Lung (tissue), 12 donors: Measurements from ENCODE around the gene BTN3A1. TPM values are rescaled to one million over a fixed set of nuclear protein-coding genes. Genes with fewer than 3 reads are reported as not detected.

ENCODE experiments used
- ATAC-seq: fragments of 200-7000 bp; cut with Tn5 transposase; one replicate; pipeline ENCODE4 v1.9.1; 2020; ENCODE audit warnings: moderate number of reproducible peaks; ENCODE audit not compliant: insufficient read depth, low FRiP score
- DNase-seq, 3 donors: peaks; one replicate each; pipeline ENCODE4 v3.0.0-alpha.2; 2013 to 2017
- H3K27ac ChIP-seq, 2 donors: one replicate each; pipeline ENCODE4 v1.5.1; 2013; ENCODE audit warnings: mild to moderate bottlenecking in 2 of 2, moderate library complexity in 2 of 2, control low read depth in 1 of 2, inconsistent platforms in 1 of 2, low read depth in 1 of 2, low read length in 1 of 2
- H3K27me3 ChIP-seq, 3 donors: one replicate each; pipeline ENCODE4 v1.5.1; 2013; ENCODE audit warnings: low read length in 2 of 3; ENCODE audit not compliant: control insufficient read depth in 3 of 3, insufficient read depth in 3 of 3
- H3K36me3 ChIP-seq, 4 donors: one replicate each; pipeline ENCODE4 v1.5.1; 2013; ENCODE audit warnings: low read length in 4 of 4, mild to moderate bottlenecking in 1 of 4, moderate library complexity in 1 of 4; ENCODE audit not compliant: control insufficient read depth in 4 of 4, insufficient read depth in 4 of 4
- H3K4me1 ChIP-seq, 5 donors: one replicate each; pipeline ENCODE4 v1.5.1; 2013; ENCODE audit warnings: low read length in 5 of 5, mild to moderate bottlenecking in 2 of 5, moderate library complexity in 1 of 5; ENCODE audit not compliant: control insufficient read depth in 5 of 5, insufficient read depth in 5 of 5
- H3K4me3 ChIP-seq: one replicate; pipeline ENCODE4 v1.5.1; 2013; ENCODE audit warnings: mild to moderate bottlenecking, control low read depth, moderate library complexity
- H3K9ac ChIP-seq, 2 donors: one replicate each; pipeline ENCODE4 v1.5.1; 2013; ENCODE audit warnings: low read length in 2 of 2, control low read depth in 1 of 2; ENCODE audit not compliant: insufficient read depth in 1 of 2
- H3K9me3 ChIP-seq, 4 donors: one replicate each; pipeline ENCODE4 v1.5.1; 2013; ENCODE audit warnings: low read length in 3 of 4, mild to moderate bottlenecking in 1 of 4, moderate library complexity in 1 of 4; ENCODE audit not compliant: control insufficient read depth in 4 of 4, insufficient read depth in 3 of 4
- CTCF ChIP-seq: IDR thresholded peaks from 2 replicates; pipeline ENCODE4 v1.5.1; 2012; ENCODE audit warnings: mild to moderate bottlenecking; ENCODE audit errors: control extremely low read depth, extremely low read depth
- WGBS, 2 donors: extraction: QIAGEN DNeasy Blood & Tissue Kit; methylation state at CpG; one replicate each; pipeline ENCODE4 v1.1.7; 2013; 5-methylcytosine and 5-hydroxymethylcytosine counted together
- polyA plus RNA-seq, 2 donors: library from polyadenylated mRNA; stranded (reverse); fragments of 200-250 nt; gene quantifications; one replicate each; pipeline ENCODE4 v1.2.1, GENCODE V29; 2013
- total RNA-seq, 2 donors: library from RNA; depleted of rRNA in 1 of 2; stranded (reverse); fragments of >200 nt in 1 of 2; gene quantifications; one replicate each; pipeline ENCODE4 v1.2.1, GENCODE V29; 2014 to 2021
- donor health status: control.
- donor health status: control.
- donor health status: Bipolar disorder and iron deficiency.
- donor health status: healthy.
- donor health status: DM: yes; HTN: yes; CAD: no.

The BTN3A1 gene
- total and polyA plus RNA-seq, 4 donors: 14.4 to 60.1 (median 22.5) TPM

GRCh38 chr6:26383624-26384417 is 18.3 kb upstream of the BTN3A1 start:
- no peaks in the 10 kb centered on the region for H3K9me3 ChIP-seq
- no peak for TF ChIP-seq CTCF
- ATAC-seq (peak; percentile 10), DNase-seq (peak in 2 of 3 donors; percentile 47)
- H3K36me3 ChIP-seq: peaks cover 0 to 2% (median 0%) of the 10 kb centered on the region in 4 donors
- peak overlapping the region; percentile 76 for H3K4me3 ChIP-seq
- peaks cover 0 to 9% (median 0%) of the 10 kb centered on the region in 5 donors for H3K4me1 ChIP-seq
- peak overlapping the region; percentile 80 to 99 for H3K9ac ChIP-seq
- H3K27ac ChIP-seq: peak overlapping the region in 1 of 2 donors; percentile 30
- no peaks in the 10 kb centered on the region for H3K27me3 ChIP-seq
- WGBS, 2 donors: 8 to 26% methylated on average over 7 of the region's 7 CpGs

GRCh38 chr6:26385734-26386125 is 16.3 kb upstream of the BTN3A1 start:
- no peak for DNase-seq
- Histone ChIP-seq H3K27ac (no peak overlapping the region), H3K4me1 (peaks cover 0 to 9% (median 0%) of the 10 kb centered on the region in 5 donors), H3K9ac (no peak overlapping the region), H3K4me3 (no peak overlapping the region), H3K36me3 (peaks cover 0 to 5% (median 2%) of the 10 kb centered on the region in 4 donors), H3K9me3 (no peaks in the 10 kb centered on the region), H3K27me3 (no peaks in the 10 kb centered on the region)
- no peak for ATAC-seq
- TF ChIP-seq CTCF: no peak
- 94 to 96% methylated on average over 9 of the region's 9 CpGs for WGBS, 2 donors

- Histone ChIP-seq H3K9ac (no peak overlapping the region), H3K4me3 (no peak overlapping the region), H3K9me3 (no peaks in the 10 kb centered on the region), H3K27ac (no peak overlapping the region), H3K27me3 (no peaks in the 10 kb centered on the region), H3K36me3 (peaks cover 0 to 10% (median 4%) of the 10 kb centered on the region in 4 donors), H3K4me1 (peaks cover 0 to 9% (median 0%) of the 10 kb centered on the region in 5 donors)
- DNase-seq (no peak), ATAC-seq (no peak)
- no peak for TF ChIP-seq CTCF
Observed at GRCh38 chr6:26387565-26387964, 14.5 kb upstream of the BTN3A1 start.
